ENCODE results near the gene ERGIC1.

DNA sequence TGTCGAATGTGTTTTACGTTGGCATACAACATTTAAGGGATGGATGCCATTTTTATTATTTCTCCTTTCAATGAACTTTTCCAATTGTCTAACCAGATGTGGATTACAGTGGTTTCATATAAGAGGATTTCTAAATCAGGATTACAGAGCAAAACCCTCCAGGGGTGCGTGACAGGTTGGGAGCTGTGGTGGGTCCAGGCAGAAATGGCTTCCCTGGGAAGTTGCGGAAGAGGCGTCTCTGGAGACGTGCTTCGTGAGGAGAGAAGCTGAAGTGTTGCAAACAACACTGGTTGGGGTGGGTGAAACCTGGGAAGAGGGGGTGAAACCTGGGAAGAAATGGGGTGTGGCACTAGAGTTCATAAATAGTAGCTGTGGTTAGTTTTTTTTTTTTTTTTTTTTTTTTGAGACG lies 120.7 kb downstream of the ERGIC1 start:
- TF ChIP-seq, protein P1, sequence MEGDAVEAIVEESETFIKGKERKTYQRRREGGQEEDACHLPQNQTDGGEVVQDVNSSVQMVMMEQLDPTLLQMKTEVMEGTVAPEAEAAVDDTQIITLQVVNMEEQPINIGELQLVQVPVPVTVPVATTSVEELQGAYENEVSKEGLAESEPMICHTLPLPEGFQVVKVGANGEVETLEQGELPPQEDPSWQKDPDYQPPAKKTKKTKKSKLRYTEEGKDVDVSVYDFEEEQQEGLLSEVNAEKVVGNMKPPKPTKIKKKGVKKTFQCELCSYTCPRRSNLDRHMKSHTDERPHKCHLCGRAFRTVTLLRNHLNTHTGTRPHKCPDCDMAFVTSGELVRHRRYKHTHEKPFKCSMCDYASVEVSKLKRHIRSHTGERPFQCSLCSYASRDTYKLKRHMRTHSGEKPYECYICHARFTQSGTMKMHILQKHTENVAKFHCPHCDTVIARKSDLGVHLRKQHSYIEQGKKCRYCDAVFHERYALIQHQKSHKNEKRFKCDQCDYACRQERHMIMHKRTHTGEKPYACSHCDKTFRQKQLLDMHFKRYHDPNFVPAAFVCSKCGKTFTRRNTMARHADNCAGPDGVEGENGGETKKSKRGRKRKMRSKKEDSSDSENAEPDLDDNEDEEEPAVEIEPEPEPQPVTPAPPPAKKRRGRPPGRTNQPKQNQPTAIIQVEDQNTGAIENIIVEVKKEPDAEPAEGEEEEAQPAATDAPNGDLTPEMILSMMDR (IDR thresholded peaks at IDR 0.05; ENCODE audit: insufficient read depth, low read length, poor library complexity, severe bottlenecking), result no peak
- TF ChIP-seq EZH2phosphoT487 (conservative IDR thresholded peaks at IDR 0.05; ENCODE audit: low read length), result no peak
